ENCODE data around the gene MYO1A.
"Not testable (repeated sequence)": the region's sequence is repeated elsewhere in the genome, so short reads cannot be mapped to it uniquely, and the experiment has no call there.

MYO1A gene

DNA sequence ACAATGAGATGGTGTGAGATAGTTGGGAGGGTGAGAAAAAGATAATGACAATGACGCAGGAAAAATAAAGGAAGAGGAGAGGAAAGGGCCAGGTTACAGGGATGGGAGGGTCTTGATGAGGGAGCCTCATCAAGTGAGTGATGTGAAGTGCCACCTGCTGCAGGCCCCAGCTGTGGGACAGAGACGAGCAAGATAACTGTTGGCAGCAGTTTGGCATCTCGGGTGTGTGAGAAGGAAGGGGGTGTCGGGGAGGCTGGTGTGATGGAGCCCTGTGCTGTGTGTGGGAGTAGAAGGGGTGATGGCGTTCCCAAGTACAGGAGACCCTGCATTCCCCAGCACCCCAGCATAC, 22.1 kb downstream of the MYO1A start:
- ATAC-seq (replicated peaks) (no peak), DNase-seq (no peak)
- H3K4me1 Mint-ChIP-seq, result peaks cover 16 to 20% of the 10 kb centered on the region in 2 donors
- no peak overlapping the region for H3K4me3 Mint-ChIP-seq
- no peaks in the 10 kb centered on the region for H3K36me3 Mint-ChIP-seq
- no peak overlapping the region for H3K27ac Mint-ChIP-seq
- peaks cover 9 to 23% of the 10 kb centered on the region in 2 donors for H3K27me3 Mint-ChIP-seq
- H3K9me3 Mint-ChIP-seq, result no peaks in the 10 kb centered on the region

DNA sequence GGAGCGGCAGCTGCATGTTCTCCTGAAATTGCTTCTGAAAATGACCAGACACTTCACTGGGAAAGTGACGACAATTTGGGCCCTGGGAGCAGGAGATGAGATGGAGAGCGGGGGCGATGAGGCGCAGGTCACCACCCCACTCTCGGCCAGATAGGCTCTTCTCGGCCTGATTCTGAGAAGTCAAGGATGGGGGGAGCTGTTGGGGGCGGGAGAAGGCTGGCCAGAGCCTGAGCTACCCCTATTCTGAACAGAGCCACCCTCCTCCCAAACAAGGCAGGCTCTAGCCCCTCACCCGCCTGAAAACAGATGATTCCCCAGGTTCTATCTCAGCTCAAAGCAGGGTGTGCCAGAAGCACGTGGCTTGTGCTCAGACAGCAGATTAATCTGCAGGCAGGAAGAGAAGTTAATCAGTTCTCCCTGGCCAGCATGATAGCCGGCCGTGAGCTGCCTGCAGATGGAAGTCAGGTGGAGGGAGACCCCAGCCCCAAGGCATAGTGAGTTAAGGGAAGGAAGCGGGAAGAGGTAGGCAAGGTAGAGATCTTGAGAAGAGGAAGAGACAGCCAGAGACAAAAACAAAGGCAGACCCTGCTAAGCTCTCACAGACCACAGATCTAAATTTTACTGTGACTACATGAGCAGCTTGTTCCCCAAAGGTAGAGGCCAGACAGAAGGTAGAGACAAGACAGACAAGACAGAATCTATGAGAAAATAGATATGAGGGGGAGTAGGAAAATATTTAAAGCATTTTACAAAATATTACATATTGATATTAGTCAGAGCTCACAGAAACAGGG, 22.7 kb downstream of the MYO1A start:
- peak overlapping the region; percentile 27 for H3K27ac Mint-ChIP-seq
- H3K4me1 Mint-ChIP-seq, result peaks cover 16 to 20% of the 10 kb centered on the region in 2 donors
- DNase-seq (no peak), ATAC-seq (replicated peaks) (peak; percentile 46 to 51)
- no peaks in the 10 kb centered on the region for H3K36me3 Mint-ChIP-seq
- H3K27me3 Mint-ChIP-seq, result peaks cover 9 to 23% of the 10 kb centered on the region in 2 donors
- no peak overlapping the region for H3K4me3 Mint-ChIP-seq
- H3K9me3 Mint-ChIP-seq, result no peaks in the 10 kb centered on the region

DNA sequence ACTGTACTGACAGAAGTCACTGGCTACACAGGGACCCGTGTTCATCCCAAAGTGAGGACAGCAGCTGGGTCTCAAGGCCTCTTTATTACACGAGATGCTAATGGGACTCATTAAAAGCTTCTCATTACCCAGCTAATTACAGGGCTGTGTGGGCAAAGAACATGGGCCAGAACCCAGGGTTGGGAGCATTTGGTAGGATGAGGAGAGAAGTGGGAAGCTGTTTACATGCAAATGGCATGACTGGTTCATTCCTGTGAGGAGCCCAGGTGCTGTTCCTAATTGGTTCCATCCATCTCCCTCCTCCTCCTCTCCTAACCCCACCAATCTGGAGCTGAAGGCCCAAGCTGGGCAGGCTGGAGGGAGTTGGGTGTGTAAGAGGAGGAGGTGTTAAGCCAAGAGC, 24.7 kb downstream of the MYO1A start:
- Mint-ChIP-seq H3K9me3 (no peaks in the 10 kb centered on the region), H3K4me3 (no peak overlapping the region), H3K27ac (no peak overlapping the region), H3K4me1 (peaks cover 6 to 15% of the 10 kb centered on the region in 2 donors), H3K27me3 (peaks cover 9 to 23% of the 10 kb centered on the region in 2 donors), H3K36me3 (no peaks in the 10 kb centered on the region)
- no peak for ATAC-seq (replicated peaks)
- no peak for DNase-seq

DNA sequence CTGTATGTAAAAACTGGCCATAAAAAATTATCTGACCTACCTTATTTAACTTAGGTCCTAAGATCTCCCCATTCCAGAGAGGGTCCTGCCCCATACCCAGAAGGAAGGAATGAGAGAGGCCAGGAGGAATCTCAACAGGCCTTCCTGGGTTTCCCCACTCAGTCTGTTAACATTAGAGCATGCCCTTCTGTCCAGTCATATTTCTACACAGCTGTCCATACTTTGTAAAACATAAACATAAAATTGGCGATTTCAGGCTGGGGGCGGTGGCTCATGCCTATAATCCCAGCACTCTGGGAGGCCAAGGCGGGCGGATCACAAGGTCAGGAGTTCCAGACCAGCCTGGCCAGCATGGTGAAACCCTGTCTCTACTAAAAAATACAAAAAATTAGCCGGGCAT, 27.6 kb downstream of the MYO1A start:
- not testable (repeated sequence) for H3K9me3 Mint-ChIP-seq; ATAC-seq (replicated peaks); DNase-seq; H3K27ac Mint-ChIP-seq; H3K36me3 Mint-ChIP-seq; H3K4me3 Mint-ChIP-seq
- peaks cover 1 to 12% of the 10 kb centered on the region in 2 donors for H3K4me1 Mint-ChIP-seq
- H3K27me3 Mint-ChIP-seq, result peaks cover 9 to 18% of the 10 kb centered on the region in 2 donors

DNA sequence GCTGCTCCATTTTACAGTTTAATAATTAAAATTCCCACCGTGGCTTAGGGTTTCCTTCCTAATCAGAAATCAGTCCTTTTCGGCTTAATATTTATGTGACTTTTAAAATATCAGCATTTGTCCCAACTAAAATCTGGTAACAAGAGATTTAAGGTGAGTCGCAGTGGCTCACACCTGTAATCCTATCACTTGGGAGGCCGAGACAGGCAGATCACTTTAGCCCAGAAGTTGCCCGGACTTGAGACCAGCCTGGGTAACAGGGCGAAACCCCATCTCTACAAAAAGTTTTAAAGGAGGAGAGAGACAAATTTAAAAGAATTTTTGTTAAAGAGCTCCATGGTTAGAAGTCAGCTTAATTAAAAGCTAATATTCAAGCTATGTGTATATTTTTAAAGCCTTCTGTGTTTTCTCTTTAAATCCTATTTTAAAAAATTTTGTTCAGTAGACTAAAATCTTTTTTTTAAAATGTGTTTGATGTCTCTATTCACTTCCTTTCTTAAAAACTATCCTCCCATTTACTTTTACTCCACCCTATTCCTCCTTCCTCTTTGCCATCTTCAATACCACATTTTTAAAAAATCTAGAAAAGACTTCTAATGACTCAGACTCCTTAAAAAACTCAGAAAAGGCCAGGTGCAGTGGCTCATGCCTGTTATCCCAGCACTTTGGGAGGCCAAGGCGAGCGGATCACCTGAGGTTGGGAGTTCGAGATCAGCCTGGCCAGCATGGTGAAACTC, 29.8 kb downstream of the MYO1A start:
- Mint-ChIP-seq H3K27me3 (peaks cover 6 to 22% of the 10 kb centered on the region in 2 donors), H3K4me1 (peaks cover 0 to 9% of the 10 kb centered on the region in 2 donors), H3K36me3 (no peaks in the 10 kb centered on the region), H3K27ac (no peak overlapping the region), H3K9me3 (no peaks in the 10 kb centered on the region), H3K4me3 (no peak overlapping the region)
- ATAC-seq (replicated peaks), result no peak
- DNase-seq, result no peak

DNA sequence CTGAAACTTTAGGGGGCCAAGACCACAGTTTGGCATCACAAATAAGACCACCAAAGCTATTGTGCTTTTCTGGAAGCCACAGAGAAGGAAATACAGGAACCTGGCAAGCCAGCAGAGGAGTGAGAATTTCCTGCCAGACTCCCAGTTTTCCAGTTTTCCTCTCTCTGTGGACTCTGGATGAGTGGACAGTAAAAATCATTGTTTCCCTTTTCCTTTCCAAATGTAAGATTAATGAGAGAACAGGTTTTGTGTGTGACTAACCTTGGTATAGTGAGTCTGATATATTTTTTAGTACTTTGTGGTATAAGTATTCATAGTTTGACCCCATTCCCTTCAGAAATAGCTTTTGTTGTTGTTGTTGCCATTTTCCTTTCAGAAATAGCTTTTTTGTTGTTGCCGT, 31.0 kb downstream of the MYO1A start:
- Mint-ChIP-seq H3K36me3 (no peaks in the 10 kb centered on the region), H3K4me1 (peaks cover 0 to 14% of the 10 kb centered on the region in 2 donors), H3K27me3 (peaks cover 17 to 34% of the 10 kb centered on the region in 2 donors), H3K4me3 (no peak overlapping the region), H3K9me3 (no peaks in the 10 kb centered on the region), H3K27ac (no peak overlapping the region)
- ATAC-seq (replicated peaks) (no peak), DNase-seq (no peak)

DNA sequence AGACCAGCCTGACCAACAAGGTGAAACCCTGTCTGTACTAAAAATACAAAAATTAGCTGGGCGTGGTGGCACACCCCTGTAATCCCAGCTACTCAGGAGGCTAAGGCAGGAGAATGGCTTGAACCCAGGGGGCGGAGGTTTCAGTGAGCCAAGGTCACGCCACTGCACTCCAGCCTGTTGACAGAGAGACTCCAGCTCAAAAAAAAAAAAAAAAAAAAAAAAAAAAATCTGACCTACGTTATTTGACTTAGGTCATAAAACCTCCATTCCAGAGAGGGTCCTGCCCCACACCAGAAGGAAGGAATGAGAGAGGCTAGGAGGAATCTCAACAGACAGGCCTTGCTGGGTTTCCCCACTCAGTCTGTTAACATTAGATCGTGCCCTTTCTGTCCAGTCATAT, 31.6 kb downstream of the MYO1A start:
- Mint-ChIP-seq H3K27me3 (peaks cover 20 to 33% of the 10 kb centered on the region in 2 donors), H3K4me1 (peaks cover 3 to 19% of the 10 kb centered on the region in 2 donors)
- H3K9me3 Mint-ChIP-seq, H3K36me3 Mint-ChIP-seq, H3K4me3 Mint-ChIP-seq, H3K27ac Mint-ChIP-seq, DNase-seq: not testable (repeated sequence)
- peak in 1 of 2 donors; percentile 45 for ATAC-seq (replicated peaks)

DNA sequence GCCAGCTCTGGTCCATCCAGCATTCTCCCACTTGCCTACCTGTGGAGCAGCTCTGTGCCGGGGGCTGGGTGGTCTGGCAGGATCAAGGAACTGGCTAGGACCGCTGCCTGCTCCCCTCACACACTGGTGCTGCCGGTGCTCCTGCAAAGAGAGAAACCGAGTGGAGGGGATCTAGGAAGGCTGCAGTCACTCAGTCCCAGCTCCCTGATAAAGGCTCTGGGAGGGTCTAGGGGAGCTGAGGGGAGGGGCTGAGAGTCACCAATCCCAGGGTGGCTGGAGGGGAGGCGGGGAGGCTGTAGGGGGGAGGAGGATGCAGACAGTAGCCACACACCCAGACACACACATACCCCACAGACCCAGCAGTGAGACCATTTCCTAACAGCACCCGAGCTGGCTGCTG, 33.6 kb downstream of the MYO1A start, which contains the start of gene TAC3:
TAC3 (minus strand) TSS at position 182 of the 400 bp plus-strand sequence. CDS start 732 bp downstream, outside the sequence.
- H3K4me3 Mint-ChIP-seq, result no peak within 1 kb of the TSS
- no peak within 1 kb of the TSS for H3K27ac Mint-ChIP-seq
- H3K4me1 Mint-ChIP-seq, result peaks cover 19 to 39% of the 10 kb centered on the region in 2 donors
- no peaks in the 10 kb centered on the region for H3K36me3 Mint-ChIP-seq
- ATAC-seq (replicated peaks) (no peak), DNase-seq (no peak)
- no peaks in the 10 kb centered on the region for H3K9me3 Mint-ChIP-seq
- peaks cover 20 to 29% of the 10 kb centered on the region in 2 donors for H3K27me3 Mint-ChIP-seq

DNA sequence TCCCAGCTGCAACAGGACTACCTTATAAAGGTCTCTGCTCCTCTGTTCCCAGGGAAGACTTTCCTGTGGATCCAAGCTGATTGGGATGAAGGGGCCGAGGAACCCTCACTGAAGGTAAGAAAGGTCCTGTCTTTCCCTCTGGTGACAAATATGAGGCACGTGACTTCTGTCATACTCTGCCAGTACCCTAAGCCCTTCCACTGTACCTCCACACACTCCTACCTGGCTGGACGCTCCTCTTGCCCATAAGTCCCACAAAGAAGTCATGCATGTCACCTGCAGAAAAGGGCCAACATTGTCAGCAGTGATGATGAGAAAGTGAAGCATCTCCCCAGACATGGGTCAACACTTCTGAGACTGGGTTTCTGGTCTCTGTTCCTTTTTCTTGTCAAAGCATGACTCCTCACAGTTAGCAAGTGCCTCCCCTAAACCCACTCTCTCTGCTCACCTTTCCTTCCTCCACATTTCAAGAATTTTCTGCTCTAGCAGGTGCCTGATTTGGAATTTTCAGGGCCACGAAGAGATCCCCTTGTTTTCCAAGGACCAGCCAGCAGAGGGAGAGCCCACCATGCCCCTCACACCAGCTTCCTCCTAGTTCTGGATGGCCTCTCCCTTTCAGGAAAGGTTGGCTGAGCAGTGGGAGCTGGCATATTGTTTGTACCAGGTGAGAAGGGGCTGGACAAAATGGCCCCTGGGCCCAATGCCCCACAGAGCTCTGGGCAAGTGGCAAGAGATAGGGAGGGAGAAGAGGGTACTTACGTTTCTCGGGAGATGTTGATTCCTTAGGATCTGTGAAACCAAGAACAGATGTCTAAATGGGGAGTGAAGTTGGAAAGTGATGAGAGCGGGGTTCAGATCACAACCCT, 37.1 kb downstream of the MYO1A start:
- Mint-ChIP-seq H3K27me3 (peaks cover 20 to 29% of the 10 kb centered on the region in 2 donors), H3K9me3 (no peaks in the 10 kb centered on the region), H3K4me1 (peaks cover 27 to 45% of the 10 kb centered on the region in 2 donors), H3K4me3 (peak overlapping the region in 1 of 2 donors; percentile 2), H3K36me3 (no peaks in the 10 kb centered on the region), H3K27ac (peak overlapping the region; percentile 1)
- DNase-seq (peak; percentile 40), ATAC-seq (replicated peaks) (peak; percentile 95 to 96)

DNA sequence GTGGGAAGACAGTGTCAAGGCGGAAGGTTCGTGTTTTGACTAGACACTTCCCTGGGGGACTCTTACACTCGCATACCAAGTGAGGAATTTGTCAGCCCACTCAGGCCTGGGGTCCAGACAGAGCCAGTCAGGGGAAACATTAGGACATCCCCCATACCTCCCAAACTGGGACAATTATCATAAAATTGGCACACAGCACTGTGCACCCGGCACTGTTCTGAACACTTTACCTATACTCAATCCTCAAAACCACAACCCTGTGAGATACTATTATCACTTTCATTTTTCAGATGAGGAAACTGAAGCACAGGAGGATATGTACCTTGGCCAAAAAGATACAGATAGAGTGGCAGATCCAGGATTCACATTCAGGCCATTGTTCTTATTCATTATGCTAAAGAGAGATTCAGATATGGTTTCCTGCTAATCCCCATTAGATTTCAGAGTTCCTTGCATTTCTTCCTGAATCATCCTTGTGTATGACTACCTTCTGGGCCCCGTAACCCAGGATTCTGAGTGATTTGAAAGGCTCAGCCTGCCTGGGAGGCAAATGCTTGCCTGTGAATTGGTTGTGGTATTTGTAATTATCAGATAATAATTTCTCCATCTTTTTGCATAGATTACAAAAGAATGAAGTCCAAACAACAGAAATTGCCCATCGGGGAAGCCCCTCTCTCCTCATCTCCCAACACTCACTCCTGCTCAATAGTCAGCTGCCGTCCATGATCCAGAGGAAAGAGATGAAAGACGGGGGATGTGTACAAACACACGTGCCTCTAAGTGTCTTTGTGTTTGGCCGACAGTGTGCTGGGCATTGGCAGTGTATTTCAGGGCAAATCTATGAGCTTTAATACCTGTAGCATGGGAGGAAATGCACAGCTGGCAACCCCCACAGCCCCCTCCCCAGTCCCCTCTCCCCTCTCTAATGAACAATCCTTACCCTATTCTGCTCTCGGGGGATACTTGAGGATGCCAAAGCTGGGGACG, 38.2 kb downstream of the MYO1A start:
- Mint-ChIP-seq H3K27me3 (peaks cover 20 to 29% of the 10 kb centered on the region in 2 donors), H3K27ac (no peak overlapping the region), H3K4me3 (no peak overlapping the region), H3K4me1 (peaks cover 33 to 52% of the 10 kb centered on the region in 2 donors), H3K36me3 (no peaks in the 10 kb centered on the region), H3K9me3 (no peaks in the 10 kb centered on the region)
- ATAC-seq (replicated peaks) (peak; percentile 57 to 58), DNase-seq (peak; percentile 11)

DNA sequence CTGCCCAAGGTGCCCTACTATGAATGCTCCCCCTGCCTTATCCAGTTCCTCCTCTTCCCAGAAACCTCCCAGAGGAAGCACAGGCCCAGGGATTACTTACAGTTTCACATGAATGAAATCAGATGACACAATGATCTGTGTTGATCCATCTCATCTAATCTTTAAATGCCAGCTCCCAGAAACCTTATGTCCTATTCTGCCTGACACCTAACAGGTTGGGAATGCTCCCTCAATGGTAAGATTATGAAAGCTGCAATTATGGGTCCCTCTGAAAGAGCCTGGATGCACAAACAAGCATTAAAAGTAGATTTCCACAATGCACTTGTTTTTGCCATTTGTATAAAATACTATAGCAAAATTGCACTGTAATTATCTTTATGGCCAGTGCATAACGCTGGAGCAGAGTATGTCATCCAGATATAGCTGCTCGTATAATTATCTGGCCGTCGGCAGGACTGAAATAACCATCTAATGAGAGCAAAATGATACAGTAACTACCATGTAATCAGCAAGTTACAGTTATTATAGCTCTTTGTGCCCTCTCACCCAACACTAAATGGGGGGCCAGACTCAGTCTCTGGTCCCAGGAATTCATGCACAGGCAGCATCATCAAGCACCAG, 39.2 kb downstream of the MYO1A start:
- H3K9me3 Mint-ChIP-seq, result no peaks in the 10 kb centered on the region
- H3K27me3 Mint-ChIP-seq, result peaks cover 20 to 22% of the 10 kb centered on the region in 2 donors
- H3K4me1 Mint-ChIP-seq, result peaks cover 35 to 56% of the 10 kb centered on the region in 2 donors
- ATAC-seq (replicated peaks), result no peak
- DNase-seq, result no peak
- no peaks in the 10 kb centered on the region for H3K36me3 Mint-ChIP-seq
- no peak overlapping the region for H3K4me3 Mint-ChIP-seq
- no peak overlapping the region for H3K27ac Mint-ChIP-seq

DNA sequence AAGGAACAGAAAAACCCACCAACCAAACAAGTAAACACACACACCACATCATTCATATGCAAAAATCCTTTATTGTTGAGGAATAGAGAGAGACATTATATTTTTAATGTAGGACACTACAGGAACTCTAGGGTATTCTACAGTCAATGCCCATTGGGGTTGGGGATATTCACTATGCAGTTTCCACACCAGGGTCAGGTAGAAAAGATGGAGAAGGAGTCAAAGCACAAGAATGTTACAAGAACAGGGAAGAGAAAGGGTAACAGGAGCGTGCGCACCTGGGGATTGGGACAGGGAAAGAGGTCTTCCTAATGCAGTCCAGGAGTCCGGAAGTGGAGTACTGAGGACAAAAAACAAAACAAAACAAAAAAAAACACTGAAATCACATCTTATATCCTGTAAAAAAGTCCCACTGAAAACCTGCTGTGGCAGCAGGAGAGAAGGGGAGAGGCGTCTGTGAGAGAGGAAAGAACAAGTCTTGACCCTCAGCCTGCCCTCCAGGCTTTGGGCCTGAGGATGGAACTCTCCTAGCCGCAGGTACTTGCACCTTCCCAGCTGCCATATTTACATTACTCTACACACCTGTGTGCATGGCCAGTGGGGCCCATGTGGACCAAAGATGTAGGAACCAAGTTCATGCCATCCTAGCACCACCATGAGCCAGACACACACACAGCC, 39.8 kb downstream of the MYO1A start:
- H3K27me3 Mint-ChIP-seq, result peaks cover 14 to 16% of the 10 kb centered on the region in 2 donors
- H3K4me1 Mint-ChIP-seq, result peaks cover 40 to 63% of the 10 kb centered on the region in 2 donors
- no peaks in the 10 kb centered on the region for H3K36me3 Mint-ChIP-seq
- ATAC-seq (replicated peaks), result no peak
- DNase-seq, result no peak
- H3K27ac Mint-ChIP-seq, result peak overlapping the region; percentile 33
- H3K4me3 Mint-ChIP-seq, result no peak overlapping the region
- H3K9me3 Mint-ChIP-seq, result no peaks in the 10 kb centered on the region
